ENCODE data around the gene PCDHA4. TPM values are rescaled to one million over a fixed set of nuclear protein-coding genes. Genes with fewer than 3 reads are reported as not detected.
"Not testable (repeated sequence)": the region's sequence is repeated elsewhere in the genome, so short reads cannot be mapped to it uniquely, and the experiment has no call there.

PCDHA4 gene
- total RNA-seq, 1 experiment from 2014 or later, result not detected

DNA sequence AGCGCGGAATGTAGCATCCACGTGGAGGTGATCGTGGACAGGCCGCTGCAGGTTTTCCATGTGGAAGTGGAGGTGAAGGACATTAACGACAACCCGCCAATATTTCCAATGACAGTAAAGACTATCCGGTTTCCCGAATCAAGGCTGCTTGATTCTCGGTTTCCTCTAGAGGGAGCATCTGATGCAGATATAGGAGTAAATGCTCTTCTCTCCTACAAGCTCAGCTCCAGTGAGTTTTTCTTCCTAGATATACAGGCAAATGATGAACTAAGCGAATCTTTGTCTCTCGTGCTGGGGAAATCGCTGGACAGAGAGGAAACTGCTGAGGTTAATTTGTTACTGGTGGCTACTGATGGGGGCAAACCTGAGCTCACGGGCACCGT lies 11.6 kb upstream of the PCDHA4 start:
- H3K36me3 ChIP-seq (ENCODE audit: control insufficient read depth in 1 of 2, insufficient read depth in 2 of 2, low read length in 2 of 2), result no peaks in the 10 kb centered on the region
- no peaks in the 10 kb centered on the region for H3K27me3 ChIP-seq (ENCODE audit: insufficient read depth, low read length)
- no peaks in the 10 kb centered on the region for H3K4me1 ChIP-seq (ENCODE audit: control insufficient read depth in 1 of 2, insufficient read depth in 2 of 2, low read length in 2 of 2)
- no peak overlapping the region for H3K4me2 ChIP-seq (ENCODE audit: low read length)
- no peak for ATAC-seq
- no TSS peak for BruUV-seq (replicated peaks)
- no peaks in the 10 kb centered on the region for H3K79me2 ChIP-seq (ENCODE audit: insufficient read depth, low read length)
- TF ChIP-seq, protein P1, sequence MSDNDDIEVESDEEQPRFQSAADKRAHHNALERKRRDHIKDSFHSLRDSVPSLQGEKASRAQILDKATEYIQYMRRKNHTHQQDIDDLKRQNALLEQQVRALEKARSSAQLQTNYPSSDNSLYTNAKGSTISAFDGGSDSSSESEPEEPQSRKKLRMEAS (IDR thresholded peaks at IDR 0.05), result no peak
- TF ChIP-seq, protein P2, sequence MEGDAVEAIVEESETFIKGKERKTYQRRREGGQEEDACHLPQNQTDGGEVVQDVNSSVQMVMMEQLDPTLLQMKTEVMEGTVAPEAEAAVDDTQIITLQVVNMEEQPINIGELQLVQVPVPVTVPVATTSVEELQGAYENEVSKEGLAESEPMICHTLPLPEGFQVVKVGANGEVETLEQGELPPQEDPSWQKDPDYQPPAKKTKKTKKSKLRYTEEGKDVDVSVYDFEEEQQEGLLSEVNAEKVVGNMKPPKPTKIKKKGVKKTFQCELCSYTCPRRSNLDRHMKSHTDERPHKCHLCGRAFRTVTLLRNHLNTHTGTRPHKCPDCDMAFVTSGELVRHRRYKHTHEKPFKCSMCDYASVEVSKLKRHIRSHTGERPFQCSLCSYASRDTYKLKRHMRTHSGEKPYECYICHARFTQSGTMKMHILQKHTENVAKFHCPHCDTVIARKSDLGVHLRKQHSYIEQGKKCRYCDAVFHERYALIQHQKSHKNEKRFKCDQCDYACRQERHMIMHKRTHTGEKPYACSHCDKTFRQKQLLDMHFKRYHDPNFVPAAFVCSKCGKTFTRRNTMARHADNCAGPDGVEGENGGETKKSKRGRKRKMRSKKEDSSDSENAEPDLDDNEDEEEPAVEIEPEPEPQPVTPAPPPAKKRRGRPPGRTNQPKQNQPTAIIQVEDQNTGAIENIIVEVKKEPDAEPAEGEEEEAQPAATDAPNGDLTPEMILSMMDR (IDR thresholded peaks at IDR 0.05 in 2 of 3, conservative IDR thresholded peaks at IDR 0.05 in 1 of 3; ENCODE audit: borderline replicate concordance in 1 of 3, insufficient read depth in 1 of 3, low read depth in 2 of 3, low read length in 2 of 3), result peak in 2 of 3 experiments; percentile 19 to 28; a peak in 2 of 6 replicates
- no peak overlapping the region for H2AFZ ChIP-seq (ENCODE audit: low read depth, low read length, poor library complexity, severe bottlenecking)
- H4K20me1 ChIP-seq (ENCODE audit: insufficient read depth), result no peaks in the 10 kb centered on the region
- DNase-seq (ENCODE audit: low read depth, low spot score), result no peak
- ChIA-PET CTCF (no interaction called here), RAD21 (ENCODE audit: low non-redundant PET in 1 of 2, low total read pairs in 2 of 2, uncharacterized antibody in 2 of 2, unreplicated experiment in 2 of 2) (no interaction called here), POLR2A (no interaction called here)
- H3K9me3 ChIP-seq (ENCODE audit: control insufficient read depth in 1 of 2, insufficient read depth in 1 of 2, low read depth in 1 of 2, low read length in 2 of 2), result no peaks in the 10 kb centered on the region
- intact Hi-C loops (cut with micrococcal nuclease), result no loop called here
- no peaks in the 10 kb centered on the region for H3K9me2 ChIP-seq (ENCODE audit: insufficient read depth)
- H3K27ac ChIP-seq (ENCODE audit: low read depth, low read length), result no peak overlapping the region
- H3K9ac ChIP-seq (ENCODE audit: low read length), result no peak overlapping the region
- no peak overlapping the region for H3K4me3 ChIP-seq (replicated peaks in 1 of 2; ENCODE audit: low read depth in 1 of 2, low read length in 2 of 2)

DNA sequence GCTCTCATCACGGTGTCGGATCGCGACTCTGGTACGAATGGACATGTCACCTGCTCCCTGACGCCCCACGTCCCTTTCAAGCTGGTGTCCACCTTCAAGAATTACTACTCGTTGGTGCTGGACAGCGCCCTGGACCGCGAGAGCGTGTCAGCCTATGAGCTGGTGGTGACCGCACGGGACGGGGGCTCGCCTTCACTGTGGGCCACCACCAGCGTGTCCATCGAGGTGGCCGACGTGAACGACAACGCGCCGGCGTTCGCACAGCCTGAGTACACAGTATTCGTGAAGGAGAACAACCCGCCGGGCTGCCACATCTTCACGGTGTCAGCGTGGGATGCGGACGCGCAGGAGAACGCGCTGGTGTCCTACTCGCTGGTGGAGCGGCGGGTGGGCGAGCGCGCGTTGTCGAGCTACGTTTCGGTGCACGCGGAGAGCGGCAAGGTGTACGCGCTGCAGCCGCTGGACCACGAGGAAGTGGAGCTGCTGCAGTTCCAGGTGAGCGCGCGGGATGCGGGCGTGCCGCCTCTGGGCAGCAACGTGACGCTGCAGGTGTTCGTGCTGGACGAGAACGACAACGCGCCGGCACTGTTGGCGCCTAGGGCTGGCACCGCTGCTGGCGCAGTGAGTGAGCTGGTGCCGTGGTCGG lies 10.7 kb upstream of the PCDHA4 start:
- H3K4me2 ChIP-seq (ENCODE audit: low read length); H3K9me2 ChIP-seq (ENCODE audit: insufficient read depth); H3K9me3 ChIP-seq (ENCODE audit: control insufficient read depth in 1 of 2, insufficient read depth in 1 of 2, low read depth in 1 of 2, low read length in 2 of 2); H4K20me1 ChIP-seq (ENCODE audit: insufficient read depth); H3K36me3 ChIP-seq (ENCODE audit: control insufficient read depth in 1 of 2, insufficient read depth in 2 of 2, low read length in 2 of 2); DNase-seq (ENCODE audit: low read depth, low spot score); BruUV-seq (replicated peaks); H3K27ac ChIP-seq (ENCODE audit: low read depth, low read length); H2AFZ ChIP-seq (ENCODE audit: low read depth, low read length, poor library complexity, severe bottlenecking); H3K4me3 ChIP-seq (replicated peaks in 1 of 2; ENCODE audit: low read depth in 1 of 2, low read length in 2 of 2); CTCF ChIA-PET; H3K4me1 ChIP-seq (ENCODE audit: control insufficient read depth in 1 of 2, insufficient read depth in 2 of 2, low read length in 2 of 2); RAD21 ChIA-PET (ENCODE audit: low non-redundant PET in 1 of 2, low total read pairs in 2 of 2, uncharacterized antibody in 2 of 2, unreplicated experiment in 2 of 2); ATAC-seq; POLR2A ChIA-PET; H3K9ac ChIP-seq (ENCODE audit: low read length); intact Hi-C loops (cut with micrococcal nuclease); H3K79me2 ChIP-seq (ENCODE audit: insufficient read depth, low read length); H3K27me3 ChIP-seq (ENCODE audit: insufficient read depth, low read length): not testable (repeated sequence)

Data from HCT116 (cell line).